Right ventricle myocardium inferior (tissue), 1 donor: ENCODE measurements around the gene NOL9. TPM values are rescaled to one million over a fixed set of nuclear protein-coding genes. Genes with fewer than 3 reads are reported as not detected.

Experiments
- ATAC-seq: fragments of 200-7000 bp; cut with Tn5 transposase; one replicate; pipeline ENCODE4 v1.9.1; 2020; ENCODE audit warnings: mild to moderate bottlenecking, moderate library complexity
- DNase-seq: peaks from one replicate; pipeline ENCODE4 v3.0.0; 2021; ENCODE audit errors: missing footprints
- intact Hi-C: fragments of 100-400 bp; cut with DNase I; formaldehyde crosslinking; loops from one replicate; pipeline ENCODE4 v1.11.0; 2022
- total RNA-seq: library from RNA; stranded (reverse); fragmentation: NEBNext Ultra II Directional; extraction: Animal tissue kit (Norgen Biotek cat#: 25700); gene quantifications from one replicate; pipeline ENCODE4 v1.2.1, GENCODE V29; 2021
- donor health status: DM: no; HTN: yes; CAD: no; lungs with severe emphysema.

NOL9 gene
- total RNA-seq, 1 donor from 2014 or later = 12.6 TPM

GRCh38 chr1:6535214-6535613 is 19.1 kb downstream of the NOL9 start:
- DNase-seq (no peak), ATAC-seq (no peak)
- intact Hi-C loops = no loop called here

DNA sequence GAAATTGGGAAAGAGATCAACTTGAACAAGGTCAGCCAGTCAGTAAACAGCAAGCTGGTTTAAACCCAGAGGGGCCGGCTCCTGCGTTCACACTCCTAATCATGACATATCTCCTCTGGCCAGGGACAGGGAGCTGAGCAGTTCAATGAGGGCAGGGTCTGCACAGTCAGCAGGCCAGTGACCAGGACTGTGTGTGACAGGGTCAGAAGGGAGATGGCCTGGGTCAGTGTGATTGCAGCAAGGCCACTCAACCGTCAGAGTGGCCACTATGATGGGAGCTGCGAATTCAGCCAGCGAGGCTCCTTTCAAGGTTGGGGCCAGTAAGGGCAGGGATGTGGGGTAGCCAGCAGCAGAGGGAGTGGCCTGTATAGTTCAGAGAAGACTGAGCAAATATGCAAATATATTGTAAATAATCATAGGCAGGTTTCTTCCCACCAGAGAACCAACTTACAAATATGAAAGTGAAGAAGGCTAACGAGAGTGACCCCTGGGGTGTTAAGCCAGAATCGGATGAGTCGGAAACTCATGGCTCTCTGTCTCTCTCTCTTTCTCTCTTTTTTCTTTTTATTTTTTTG is 20.0 kb downstream of the NOL9 start:
- DNase-seq = no peak
- no peak for ATAC-seq
- intact Hi-C loops = no loop called here

DNA sequence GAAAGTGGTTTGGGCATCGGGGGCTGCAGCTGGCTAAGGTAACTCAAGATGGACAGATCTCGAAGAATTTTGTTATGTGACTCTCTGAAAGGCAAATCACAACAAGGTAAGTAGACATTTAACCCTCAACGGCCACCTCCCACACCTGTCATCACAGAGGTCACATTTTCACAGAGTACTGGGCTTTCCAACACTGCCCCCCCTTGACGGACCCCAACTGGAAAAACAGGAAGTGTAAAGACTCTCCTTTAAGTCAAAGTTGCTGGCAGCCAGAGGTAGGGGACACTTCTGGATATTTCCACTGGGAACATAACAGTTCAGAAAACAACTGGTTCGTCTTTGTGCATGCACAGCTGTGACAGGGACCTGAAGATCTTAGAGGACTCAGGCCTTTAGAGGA is 22.3 kb downstream of the NOL9 start:
- ATAC-seq (no peak), DNase-seq (no peak)
- intact Hi-C loops = no loop called here

DNA sequence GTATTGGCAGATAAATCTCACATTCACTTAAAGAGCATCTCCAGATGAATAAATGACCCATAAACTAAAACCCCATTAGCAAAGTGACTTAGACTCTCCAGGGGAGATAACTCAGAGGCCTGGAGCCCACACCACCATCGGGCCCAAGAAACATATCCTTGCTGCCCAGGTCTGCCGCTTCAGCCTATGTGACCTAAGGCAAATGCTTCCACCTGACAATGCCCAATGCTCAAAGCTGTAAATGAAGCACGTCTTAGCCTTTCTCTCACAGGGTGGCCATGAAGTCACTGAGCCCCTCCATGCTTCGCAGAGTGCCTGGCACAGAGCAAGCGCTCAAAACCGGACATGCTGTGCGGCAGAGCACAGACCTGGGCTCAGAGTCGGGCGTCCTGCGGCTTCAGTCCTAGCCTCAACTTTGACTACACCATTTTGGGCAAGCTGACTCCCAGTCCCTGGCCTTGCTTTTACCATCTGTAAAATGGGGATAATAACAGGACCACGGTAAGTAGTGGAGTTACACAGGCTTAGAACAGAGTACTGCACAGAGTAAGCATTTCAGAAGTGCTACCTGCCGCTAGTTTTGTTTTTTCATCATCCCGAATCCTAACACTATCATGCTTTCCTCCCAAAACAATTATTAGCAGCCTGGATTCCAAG is 23.7 kb downstream of the NOL9 start:
- DNase-seq (no peak), ATAC-seq (no peak)
- intact Hi-C loops = no loop called here

GRCh38 chr1:6528492-6528891 is 25.8 kb downstream of the NOL9 start:
- ATAC-seq = no peak
- no peak for DNase-seq
- intact Hi-C loops = no loop called here

DNA sequence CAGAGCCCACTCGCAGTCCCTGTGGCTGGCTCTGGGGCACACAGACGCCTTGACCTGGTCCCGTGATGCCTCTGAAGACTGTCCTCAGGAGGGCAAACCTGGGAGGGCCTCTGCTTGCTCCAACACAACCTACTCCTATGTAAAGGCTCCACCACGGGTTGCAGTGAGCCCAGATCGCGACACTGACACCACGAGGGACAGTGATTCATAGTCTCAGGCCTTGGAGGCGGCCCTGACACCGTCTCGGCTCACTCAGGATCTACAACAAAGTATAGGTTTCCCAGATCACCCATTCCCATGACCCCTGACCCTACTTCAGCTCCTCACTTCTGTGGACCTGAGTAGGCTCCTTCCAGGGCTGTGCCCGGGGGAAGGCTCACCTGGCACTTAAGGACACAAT is 28.0 kb downstream of the NOL9 start:
- intact Hi-C loops = no loop called here
- DNase-seq (no peak), ATAC-seq (no peak)

DNA sequence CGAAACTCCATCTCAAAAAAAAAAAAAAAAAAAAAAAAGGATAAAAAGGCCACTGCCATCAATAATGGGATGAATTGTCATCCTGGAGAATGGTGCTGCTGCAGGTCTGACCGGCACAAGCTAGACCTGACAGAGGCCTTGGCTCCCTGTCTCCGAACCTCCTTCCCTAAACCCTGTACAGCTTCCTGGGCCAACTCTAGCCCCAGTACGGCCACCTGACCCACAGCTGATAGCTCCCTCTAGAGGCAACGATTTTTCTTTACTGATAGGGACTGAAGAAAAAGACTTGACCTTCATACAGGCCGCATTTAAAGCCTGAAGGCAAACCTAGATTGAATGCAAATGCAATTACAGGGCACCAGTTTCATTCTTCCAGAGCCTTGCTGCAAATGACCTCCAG is 30.7 kb downstream of the NOL9 start:
- no peak for DNase-seq
- peak; percentile 63 for ATAC-seq
- intact Hi-C loops = loop anchor here (2.0 kb wide), 1 partner anchor 35 kb away; no protein-coding TSS in a partner anchor

- no peak for ATAC-seq
- intact Hi-C loops = no loop called here
- DNase-seq = peak; percentile 32
Measured at GRCh38 chr1:6521536-6521935, 32.8 kb downstream of the NOL9 start.

DNA sequence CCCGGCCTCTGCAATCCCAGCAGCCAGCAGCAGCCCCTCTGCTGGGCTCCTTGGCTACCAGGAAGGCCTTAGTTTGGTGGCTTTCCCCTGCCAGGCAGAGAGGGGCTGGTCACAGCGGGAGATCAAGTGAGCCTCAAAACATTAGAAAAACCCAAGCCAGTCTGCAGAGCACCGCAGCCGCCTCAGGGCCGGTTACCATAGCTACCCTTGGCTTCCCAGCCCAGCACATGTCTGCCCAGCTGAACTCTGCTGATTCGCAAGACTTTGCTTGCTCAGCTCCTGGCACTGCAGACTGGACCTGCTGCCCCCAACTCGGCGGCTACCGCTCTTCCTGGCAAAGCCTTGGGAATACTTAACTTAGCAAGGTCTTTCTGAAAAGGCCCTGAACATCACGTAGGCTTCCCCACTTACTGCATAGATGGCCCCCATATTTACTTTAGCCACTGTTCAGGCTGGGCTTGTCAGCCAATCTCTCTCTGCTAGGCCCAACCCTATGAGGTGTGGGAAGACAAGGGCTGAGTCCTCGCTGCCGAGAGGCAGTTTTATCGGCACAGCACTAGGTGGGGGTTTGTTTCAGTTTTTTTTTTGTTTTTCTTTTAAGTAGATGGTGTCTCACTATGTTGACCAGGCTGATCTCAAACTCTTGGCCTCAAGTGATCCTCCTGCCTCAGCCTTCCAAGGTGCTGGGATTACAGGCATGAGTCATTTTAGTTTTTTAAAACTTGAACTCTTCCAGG is 34.2 kb downstream of the NOL9 start:
- intact Hi-C loops = no loop called here
- peak; percentile 73 for ATAC-seq
- DNase-seq = peak; percentile 71

- DNase-seq (peak; percentile 69), ATAC-seq (peak; percentile 41)
- intact Hi-C loops = no loop called here
Measured at GRCh38 chr1:6519491-6519934, 34.8 kb downstream of the NOL9 start.

DNA sequence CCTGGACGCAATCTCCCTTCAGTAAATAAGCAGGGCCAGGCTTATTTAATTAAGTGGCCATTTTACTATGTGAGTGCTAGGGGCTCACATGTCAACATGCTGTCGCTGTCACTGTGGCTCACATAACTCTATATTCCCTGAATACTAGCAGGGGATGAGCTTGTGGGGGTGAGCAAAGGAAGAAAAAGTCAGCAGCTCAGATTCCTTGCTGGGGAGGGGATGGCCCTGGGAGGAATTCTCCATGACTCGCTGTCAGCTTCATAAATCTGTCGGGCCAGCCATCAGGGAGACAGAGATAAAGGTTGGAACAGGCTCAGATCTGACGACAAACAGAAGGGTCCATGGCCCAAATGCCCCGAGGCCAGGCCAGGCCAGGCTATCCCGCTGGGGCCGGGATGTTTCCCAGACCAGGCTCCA is 36.9 kb downstream of the NOL9 start:
- ATAC-seq (no peak), DNase-seq (peak; percentile 33)
- intact Hi-C loops = no loop called here

DNA sequence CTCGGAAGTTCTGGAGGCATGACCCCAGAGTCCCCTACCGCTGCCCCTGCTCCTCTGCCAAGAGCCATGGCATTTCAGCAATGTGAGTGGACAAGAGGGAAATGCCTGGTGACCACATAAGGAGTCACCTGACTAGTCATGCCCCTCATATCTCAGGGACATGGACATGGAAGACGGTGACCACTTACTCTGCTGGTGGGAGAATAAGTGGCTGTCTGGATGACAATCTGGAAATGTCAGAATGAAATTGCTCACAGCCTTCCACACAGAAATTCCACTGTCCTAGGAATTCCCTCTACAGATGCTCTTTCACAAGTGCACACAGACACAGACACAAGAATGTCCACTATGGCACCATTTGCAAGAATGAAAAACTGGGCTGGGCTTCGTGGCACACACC is 38.5 kb downstream of the NOL9 start:
- intact Hi-C loops = no loop called here
- ATAC-seq (no peak), DNase-seq (peak; percentile 41)

GRCh38 chr1:6513320-6513801 is 41.0 kb downstream of the NOL9 start:
- intact Hi-C loops = no loop called here
- ATAC-seq (peak; percentile 47), DNase-seq (peak; percentile 53)

GRCh38 chr1:6512908-6513280 is 41.4 kb downstream of the NOL9 start:
- no peak for DNase-seq
- intact Hi-C loops = no loop called here
- ATAC-seq = no peak

GRCh38 chr1:6512245-6512907 is 41.9 kb downstream of the NOL9 start:
- ATAC-seq (no peak), DNase-seq (no peak)
- intact Hi-C loops = no loop called here

- ATAC-seq (no peak), DNase-seq (no peak)
- intact Hi-C loops = no loop called here
Measured at GRCh38 chr1:6511561-6512244, 42.6 kb downstream of the NOL9 start.

DNA sequence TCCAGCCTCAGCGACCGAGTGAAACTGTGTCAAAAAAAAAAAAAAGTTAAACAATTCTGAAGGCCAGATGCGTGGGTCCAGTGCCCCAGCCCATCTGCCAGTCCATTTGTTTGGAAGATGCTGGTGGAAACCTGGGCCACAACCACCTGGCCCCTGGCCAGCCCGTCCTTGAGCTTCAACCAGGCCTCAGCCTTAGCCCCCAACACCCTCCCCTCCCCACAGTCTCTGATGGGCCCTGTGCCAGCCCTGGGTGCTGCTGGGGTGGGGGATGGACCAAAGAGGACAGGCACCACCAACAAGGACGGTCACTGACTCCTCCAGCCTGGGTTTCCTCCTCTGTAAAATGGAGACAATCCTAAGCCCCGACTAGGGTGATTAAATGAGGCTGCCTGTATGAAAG is 43.3 kb downstream of the NOL9 start:
- intact Hi-C loops = no loop called here
- ATAC-seq (no peak), DNase-seq (no peak)

- intact Hi-C loops = no loop called here
- DNase-seq (no peak), ATAC-seq (no peak)
Measured at GRCh38 chr1:6510493-6510892, 43.8 kb downstream of the NOL9 start.

DNA sequence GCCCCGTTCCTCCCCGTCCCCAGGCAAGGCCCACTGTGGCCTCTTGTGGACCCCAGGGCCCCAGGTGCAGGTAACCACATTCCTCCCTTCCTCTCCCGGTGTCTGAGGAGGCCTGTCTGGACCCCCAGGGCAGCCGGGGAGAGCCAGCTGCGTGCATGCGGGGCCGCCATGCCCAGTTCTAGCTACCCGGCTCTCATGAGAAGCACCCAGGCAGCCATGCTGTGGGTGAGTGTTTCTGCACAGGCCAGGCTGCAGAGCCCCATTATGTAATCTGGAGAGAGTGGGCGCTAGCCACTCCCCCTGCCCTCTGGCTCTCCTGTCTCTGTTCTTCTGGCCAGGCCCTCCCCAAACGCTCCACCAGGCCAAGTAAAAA is 44.4 kb downstream of the NOL9 start:
- no peak for DNase-seq
- intact Hi-C loops = no loop called here
- ATAC-seq = peak; percentile 44
